GM12878 (cell line): Measurements from ENCODE around the gene MXD4. TPM values are rescaled to one million over a fixed set of nuclear protein-coding genes. Genes with fewer than 3 reads are reported as not detected.

Experiments used
- ATAC-seq: fragments of 200-7000 bp; cut with Tn5 transposase; 3 replicates; pipeline ENCODE4 v1.9.1; 2020; ENCODE audit warnings: mild to moderate bottlenecking, moderate library complexity
- BruUV-seq: library from RNA; stranded (reverse); fragments of 400-500 nt; replicated peaks from 2 replicates; lab custom pipeline; 2021; lab: Mats Ljungman, UMichigan
- CTCF ChIA-PET: fragments of 300-600 bp; sonication (Branson Sonifier 250); formaldehyde crosslinking; extraction: SDS; loops from one replicate; lab custom pipeline; 2021; ENCODE audit warnings: inconsistent platforms; lab: Yijun Ruan, JAX
- POLR2A ChIA-PET: fragments of 350-600 bp; formaldehyde crosslinking; extraction: SDS; loops from one replicate; lab custom pipeline; 2021; ENCODE audit warnings: inconsistent platforms; lab: Charles Lee
- RAD21 ChIA-PET: fragments of 300-600 bp; sonication (Branson Sonifier 250); formaldehyde crosslinking; loops from one replicate; lab custom pipeline; 2023; ENCODE audit warnings: antibody characterized with exemption; ENCODE audit not compliant: unreplicated experiment; lab: Charles Lee
- SMC1A ChIA-PET: fragments of 300-600 bp; sonication (Branson Sonifier 250); formaldehyde crosslinking; loops from one replicate; lab custom pipeline; 2023; ENCODE audit not compliant: unreplicated experiment, uncharacterized antibody; lab: Charles Lee
- DNase-seq: peaks from one replicate; pipeline ENCODE4 v3.0.0-alpha.2; 2011; ENCODE audit warnings: low read depth, low spot score
- FAIRE-seq: peaks from 3 replicates; lab custom pipeline; 2011; peaks lifted over from hg19 to GRCh38; lab: Jason Lieb, UNC
- H2AFZ ChIP-seq: 2 replicates; pipeline ENCODE4 v1.6.0; 2011; ENCODE audit warnings: low read depth, low read length, control low read depth; ENCODE audit not compliant: control insufficient read depth
- H3K27ac ChIP-seq: 2 replicates; pipeline ENCODE4 v1.5.1; 2011; ENCODE audit warnings: control low read depth; ENCODE audit not compliant: control insufficient read depth, insufficient read depth
- H3K27me3 ChIP-seq, 2 experiments: replicated peaks in 1 of 2; 2 replicates each; pipeline versions ENCODE4 v1.6.0 to v1.6.1; 2011; ENCODE audit warnings: low read length in 1 of 2; ENCODE audit not compliant: control insufficient read depth in 2 of 2, insufficient read depth in 2 of 2
- H3K36me3 ChIP-seq, 2 experiments: 2 replicates each; pipeline ENCODE4 v1.5.1; 2011; ENCODE audit warnings: low read length in 1 of 2; ENCODE audit not compliant: control insufficient read depth in 2 of 2, insufficient read depth in 2 of 2
- H3K4me1 ChIP-seq: 2 replicates; pipeline ENCODE4 v1.6.1; 2011; ENCODE audit warnings: mild to moderate bottlenecking, low read length, moderate library complexity, mixed read lengths; ENCODE audit not compliant: control insufficient read depth, insufficient read depth
- H3K4me2 ChIP-seq: 2 replicates; pipeline ENCODE4 v1.6.0; 2011; ENCODE audit warnings: control low read depth; ENCODE audit not compliant: control insufficient read depth, insufficient read depth
- H3K4me3 ChIP-seq: fragments of 200-600 bp; sonication (generic); 2 replicates; pipeline ENCODE4 v1.5.1; 2016
- H3K79me2 ChIP-seq: 2 replicates; pipeline ENCODE4 v1.6.0; 2011; ENCODE audit warnings: low read length; ENCODE audit not compliant: control insufficient read depth, insufficient read depth
- H3K9ac ChIP-seq: 2 replicates; pipeline ENCODE4 v1.8.0; 2011; ENCODE audit warnings: low read length, control low read depth, mixed read lengths; ENCODE audit not compliant: control insufficient read depth, insufficient read depth
- H3K9me3 ChIP-seq: replicated peaks from 3 replicates; pipeline ENCODE4 v1.5.1; 2011; ENCODE audit warnings: mild to moderate bottlenecking, low read length; ENCODE audit not compliant: control insufficient read depth, insufficient read depth
- H4K20me1 ChIP-seq: 2 replicates; pipeline ENCODE4 v1.6.0; 2011; ENCODE audit not compliant: control insufficient read depth, insufficient read depth
- CBX3 ChIP-seq: fragments of 200-600 bp; sonication (generic); IDR thresholded peaks from 2 replicates; pipeline ENCODE4 v1.6.1; 2016; ENCODE audit warnings: low read depth, borderline replicate concordance
- EP300 ChIP-seq, 2 experiments: fragments of 150-350 bp in 1 of 2; IDR thresholded peaks; 2 replicates each; pipeline ENCODE4 v1.6.1; 2011 to 2012; ENCODE audit warnings: low read depth in 2 of 2, low read length in 2 of 2, borderline replicate concordance in 1 of 2, improper control_type of control experiment in 1 of 2, inconsistent platforms in 1 of 2; ENCODE audit not compliant: control insufficient read depth in 1 of 2
- HCFC1 ChIP-seq: fragments of 150-350 bp; IDR thresholded peaks from 2 replicates; pipeline ENCODE4 v1.6.1; 2014; ENCODE audit warnings: low read length
- HDAC6 ChIP-seq: fragments of 200-600 bp; sonication (generic); IDR thresholded peaks from one replicate; pipeline ENCODE4 v1.8.0; 2017; ENCODE audit warnings: antibody characterized with exemption; ENCODE audit not compliant: unreplicated experiment
- KDM1A ChIP-seq: fragments of 200-600 bp; sonication (generic); IDR thresholded peaks from 2 replicates; pipeline ENCODE4 v1.6.1; 2016; ENCODE audit warnings: borderline replicate concordance
- MEF2B ChIP-seq: fragments of 450-650 bp; IDR thresholded peaks from 2 replicates; pipeline ENCODE4 v1.6.1; 2018; ENCODE audit warnings: mild to moderate bottlenecking, moderate library complexity; ENCODE audit not compliant: partially characterized antibody, poor library complexity, severe bottlenecking
- MYB ChIP-seq: fragments of 150-350 bp; IDR thresholded peaks from 2 replicates; pipeline ENCODE4 v1.6.1; 2014; ENCODE audit warnings: mild to moderate bottlenecking, low read depth, low read length, borderline replicate concordance
- NBN ChIP-seq: fragments of 450-650 bp; IDR thresholded peaks from 2 replicates; pipeline ENCODE4 v1.6.1; 2016
- POLR2AphosphoS2 ChIP-seq: IDR thresholded peaks from 2 replicates; pipeline ENCODE4 v1.6.1; 2011; ENCODE audit warnings: low read depth, mild to moderate bottlenecking, low read length, improper control_type of control experiment, moderate library complexity
- SRF ChIP-seq, 2 experiments: IDR thresholded peaks; 2 replicates each; pipeline ENCODE4 v1.6.1; 2011; ENCODE audit warnings: low read depth in 2 of 2, low read length in 2 of 2, mild to moderate bottlenecking in 1 of 2, moderate library complexity in 1 of 2
- SUPT20H ChIP-seq: IDR thresholded peaks from 2 replicates; pipeline ENCODE4 v1.6.1; 2011; ENCODE audit warnings: low read depth, mild to moderate bottlenecking, low read length, moderate library complexity, borderline replicate concordance; ENCODE audit not compliant: control insufficient read depth
- TCF12 ChIP-seq: IDR thresholded peaks from 2 replicates; pipeline ENCODE4 v1.6.1; 2011; ENCODE audit warnings: low read depth, mild to moderate bottlenecking, low read length
- TCF3 ChIP-seq: IDR thresholded peaks from 2 replicates; pipeline ENCODE4 v1.6.1; 2012; ENCODE audit warnings: low read depth, mild to moderate bottlenecking, low read length, borderline replicate concordance; ENCODE audit not compliant: insufficient read depth
- TCF7 ChIP-seq: IDR thresholded peaks from 2 replicates; pipeline ENCODE4 v1.6.1; 2014; ENCODE audit warnings: antibody characterized with exemption, borderline replicate concordance
- WRNIP1 ChIP-seq: IDR thresholded peaks from 2 replicates; pipeline ENCODE4 v1.6.1; 2011; ENCODE audit warnings: low read depth, low read length, improper control_type of control experiment, borderline replicate concordance
- ZSCAN29 ChIP-seq: fragments of 450-650 bp; IDR thresholded peaks from 2 replicates; pipeline ENCODE4 v1.6.1; 2017; ENCODE audit warnings: mild to moderate bottlenecking, moderate library complexity
- WGBS: methylation state at CpG from one replicate; pipeline ENCODE4 v1.1.6; 2016; ENCODE audit warnings: low lambda C conversion rate; ENCODE audit not compliant: insufficient replicate concordance, insufficient coverage; ENCODE audit errors: missing lambda C conversion rate; 5-methylcytosine and 5-hydroxymethylcytosine counted together
- in situ Hi-C: fragments of 300-500 bp; cut with MboI; formaldehyde crosslinking; loops from 9 replicates; pipeline ENCODE4 v1.14.3; 2018; ENCODE audit warnings: mixed read lengths
- intact Hi-C: fragments of 100-400 bp; cut with micrococcal nuclease; formaldehyde crosslinking; loops from one replicate; pipeline ENCODE4 v1.14.2; 2022; ENCODE audit not compliant: unreplicated experiment
- polyA plus RNA-seq, 11 experiments: library from polyadenylated mRNA; depleted of rRNA in 4 of 11; unstranded in 6 of 11; stranded (reverse) in 5 of 11; fragments of >200 nt; fragmentation: Nextera tagmentation in 4 of 11; fragmentation: Illumina TruSeq in 1 of 11; extraction: Ambion mirVana in 4 of 11; extraction: Trizol in 1 of 11; gene quantifications; 1 replicate in 1 of 11; 2 replicates in 10 of 11; pipeline versions ENCODE4 v1.2.1 to v1.2.3, GENCODE V29; 2011 to 2016; ENCODE audit warnings: inconsistent platforms in 2 of 11, missing spikeins in 2 of 11, low read depth in 1 of 11
- total RNA-seq, 4 experiments: library from RNA; depleted of rRNA in 3 of 4; stranded (reverse); fragments of >200 nt in 3 of 4; fragmentation: Illumina TruSeq in 1 of 4; extraction: Trizol in 1 of 4; gene quantifications; 2 replicates each; pipeline versions ENCODE4 v1.2.1 to v1.2.3, GENCODE V29; 2013 to 2021
- TF ChIP-seq, protein P1 (sequence below): IDR thresholded peaks from 2 replicates; pipeline ENCODE4 v1.6.1; 2011; ENCODE audit warnings: low read depth, mild to moderate bottlenecking, low read length, moderate library complexity, borderline replicate concordance; ENCODE audit errors: extremely low read depth
- TF ChIP-seq, protein P2 (sequence below): fragments of 450-650 bp; IDR thresholded peaks from 2 replicates; pipeline ENCODE4 v1.6.1; 2017; ENCODE audit warnings: borderline replicate concordance
- TF ChIP-seq, protein P3 (sequence below): IDR thresholded peaks from 2 replicates; pipeline ENCODE4 v1.6.1; 2012; ENCODE audit warnings: low read depth, low read length, improper control_type of control experiment

The MXD4 gene
- total and polyA plus RNA-seq, 10 of the 15 experiments (the other 5 are each of a cell fraction or from before 2014, with no cell fraction given), result 0.21 to 25.6 (median 5.2) TPM

DNA sequence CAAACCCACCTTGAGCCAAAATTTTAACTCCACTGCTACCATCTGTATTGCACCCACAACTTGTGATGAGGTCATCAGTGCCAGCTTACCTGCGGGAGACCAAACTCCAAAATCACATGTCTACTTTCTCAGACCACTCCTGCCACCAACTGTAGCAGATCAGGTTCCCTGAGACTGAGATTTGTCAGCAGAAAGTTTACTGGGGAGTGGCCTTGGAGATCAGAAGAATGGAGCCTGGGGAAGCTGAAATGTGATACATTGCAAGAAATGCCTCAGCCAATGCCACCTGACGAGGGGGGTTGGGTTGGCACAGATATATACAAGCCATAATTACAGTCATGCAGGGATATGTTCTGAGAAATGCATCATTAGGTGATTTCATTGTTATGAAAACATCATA is 39.1 kb downstream of the MXD4 start:
- ATAC-seq (no peak), DNase-seq (no peak), FAIRE-seq (no peak)
- 100% methylated on average over 2 of the region's 2 CpGs for WGBS
- ChIA-PET RAD21 (no interaction called here), SMC1A (interaction anchor here (1.4 to 6.4 kb wide), 3 partner anchors 16 to 219 kb away, joined by 3 to 43 read pairs (median 7); no protein-coding TSS in a partner anchor), CTCF (interaction anchor here (0.7 to 1.4 kb wide), 3 partner anchors 15 to 263 kb away, joined by 3 to 5 read pairs (median 4); no protein-coding TSS in a partner anchor)
- no peak overlapping the region for H3K4me3 ChIP-seq
- H3K36me3 ChIP-seq, result no peaks in the 10 kb centered on the region
- no peaks in the 10 kb centered on the region for H3K79me2 ChIP-seq
- no peak overlapping the region for H3K4me2 ChIP-seq
- intact Hi-C loops, result no loop called here
- no peak overlapping the region for H2AFZ ChIP-seq
- H4K20me1 ChIP-seq, result no peaks in the 10 kb centered on the region
- no peaks in the 10 kb centered on the region for H3K27me3 ChIP-seq
- no peaks in the 10 kb centered on the region for H3K4me1 ChIP-seq
- in situ Hi-C loops, result no loop called here
- H3K9ac ChIP-seq, result no peak overlapping the region
- H3K9me3 ChIP-seq, result no peaks in the 10 kb centered on the region
- TF ChIP-seq WRNIP1, result no peak
- TF ChIP-seq HCFC1, result no peak
- TF ChIP-seq, protein P1, sequence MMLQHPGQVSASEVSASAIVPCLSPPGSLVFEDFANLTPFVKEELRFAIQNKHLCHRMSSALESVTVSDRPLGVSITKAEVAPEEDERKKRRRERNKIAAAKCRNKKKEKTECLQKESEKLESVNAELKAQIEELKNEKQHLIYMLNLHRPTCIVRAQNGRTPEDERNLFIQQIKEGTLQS, result no peak
- TF ChIP-seq TCF3, result no peak
- TF ChIP-seq, protein P2, sequence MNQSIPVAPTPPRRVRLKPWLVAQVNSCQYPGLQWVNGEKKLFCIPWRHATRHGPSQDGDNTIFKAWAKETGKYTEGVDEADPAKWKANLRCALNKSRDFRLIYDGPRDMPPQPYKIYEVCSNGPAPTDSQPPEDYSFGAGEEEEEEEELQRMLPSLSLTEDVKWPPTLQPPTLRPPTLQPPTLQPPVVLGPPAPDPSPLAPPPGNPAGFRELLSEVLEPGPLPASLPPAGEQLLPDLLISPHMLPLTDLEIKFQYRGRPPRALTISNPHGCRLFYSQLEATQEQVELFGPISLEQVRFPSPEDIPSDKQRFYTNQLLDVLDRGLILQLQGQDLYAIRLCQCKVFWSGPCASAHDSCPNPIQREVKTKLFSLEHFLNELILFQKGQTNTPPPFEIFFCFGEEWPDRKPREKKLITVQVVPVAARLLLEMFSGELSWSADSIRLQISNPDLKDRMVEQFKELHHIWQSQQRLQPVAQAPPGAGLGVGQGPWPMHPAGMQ, result no peak
- no peak for TF ChIP-seq CBX3
- no peak for TF ChIP-seq MYB
- TF ChIP-seq HDAC6, result no peak
- TF ChIP-seq POLR2AphosphoS2, result no peak
- no peak for TF ChIP-seq EP300 (IDR thresholded peaks at IDR 0.05; ENCODE audit: borderline replicate concordance in 1 of 2, control insufficient read depth in 1 of 2, low read depth in 2 of 2, low read length in 2 of 2)
- no peak for TF ChIP-seq SRF (IDR thresholded peaks at IDR 0.05; ENCODE audit: low read depth in 2 of 2, low read length in 2 of 2)
- no peak for TF ChIP-seq SUPT20H
- no peak for TF ChIP-seq TCF12
- TF ChIP-seq ZSCAN29, result no peak
- no peak for TF ChIP-seq KDM1A
- TF ChIP-seq MEF2B, result no peak
- TF ChIP-seq TCF7, result no peak
- TF ChIP-seq, protein P3, sequence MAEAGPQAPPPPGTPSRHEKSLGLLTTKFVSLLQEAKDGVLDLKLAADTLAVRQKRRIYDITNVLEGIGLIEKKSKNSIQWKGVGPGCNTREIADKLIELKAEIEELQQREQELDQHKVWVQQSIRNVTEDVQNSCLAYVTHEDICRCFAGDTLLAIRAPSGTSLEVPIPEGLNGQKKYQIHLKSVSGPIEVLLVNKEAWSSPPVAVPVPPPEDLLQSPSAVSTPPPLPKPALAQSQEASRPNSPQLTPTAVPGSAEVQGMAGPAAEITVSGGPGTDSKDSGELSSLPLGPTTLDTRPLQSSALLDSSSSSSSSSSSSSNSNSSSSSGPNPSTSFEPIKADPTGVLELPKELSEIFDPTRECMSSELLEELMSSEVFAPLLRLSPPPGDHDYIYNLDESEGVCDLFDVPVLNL, result no peak
- no peak for TF ChIP-seq NBN
- TF ChIP-seq, all 136 proteins: peak for 0
- no TSS peak for BruUV-seq
- no peak overlapping the region for H3K27ac ChIP-seq
- POLR2A ChIA-PET, result interaction anchor here (0.6 kb wide), 1 partner anchor 16 kb away, joined by 3 read pairs; no protein-coding TSS in a partner anchor
